ENCODE measurements around the gene GAS6.

Gene GAS6

DNA sequence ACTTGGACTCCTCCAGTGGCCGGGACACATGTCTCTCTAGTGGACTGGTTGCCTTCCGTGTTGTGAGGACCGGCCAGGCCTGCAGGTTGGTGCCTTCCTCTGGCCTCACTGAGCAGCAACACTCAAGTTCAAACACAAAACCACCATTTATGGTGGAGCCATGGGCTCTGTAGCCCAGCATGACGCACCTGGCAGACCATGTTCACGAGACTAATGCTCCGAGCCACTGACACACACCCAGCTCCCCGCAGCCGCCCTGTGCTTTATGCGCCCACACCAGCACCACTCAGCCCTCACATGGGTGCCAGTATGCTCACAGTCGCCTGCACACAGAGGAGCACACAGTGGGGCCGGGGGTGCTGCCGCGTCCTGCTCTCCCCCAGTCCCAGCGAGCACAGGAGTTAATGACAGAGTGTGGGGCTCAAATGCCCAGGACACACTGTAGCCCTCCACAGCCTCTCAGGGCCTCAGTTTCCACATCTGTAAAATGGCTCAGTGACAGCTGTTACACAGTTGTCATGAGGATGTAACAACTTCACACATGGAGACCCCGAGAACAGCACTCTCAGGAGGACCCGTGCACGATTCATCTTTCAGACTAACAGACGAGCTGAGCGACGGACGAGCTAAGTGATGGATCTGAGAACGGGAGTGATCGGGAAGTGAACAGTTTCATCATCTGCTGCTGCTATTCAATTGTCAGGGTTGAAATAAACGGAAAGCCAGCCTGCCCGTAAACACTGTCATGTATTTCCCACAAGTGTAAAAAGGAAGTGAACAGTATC is 7.8 kb downstream of the GAS6 start:
- H3K4me3 ChIP-seq (ENCODE audit: low read depth in 1 of 2, low read length in 2 of 2): no peak overlapping the region
- no peak overlapping the region for H3K27ac ChIP-seq (ENCODE audit: low read length)
- no peaks in the 10 kb centered on the region for H3K27me3 ChIP-seq (ENCODE audit: low read depth, low read length)
- H3K4me1 ChIP-seq (ENCODE audit: control insufficient read depth in 1 of 2, insufficient read depth in 2 of 2, low read length in 2 of 2): peaks cover 25 to 33% of the 10 kb centered on the region in 2 donors
- H3K9me3 ChIP-seq (ENCODE audit: control insufficient read depth in 1 of 2, low read length in 2 of 2): no peaks in the 10 kb centered on the region
- peaks cover 0 to 5% of the 10 kb centered on the region in 2 donors for H3K36me3 ChIP-seq (ENCODE audit: control insufficient read depth in 1 of 2, insufficient read depth in 2 of 2, low read length in 2 of 2)

DNA sequence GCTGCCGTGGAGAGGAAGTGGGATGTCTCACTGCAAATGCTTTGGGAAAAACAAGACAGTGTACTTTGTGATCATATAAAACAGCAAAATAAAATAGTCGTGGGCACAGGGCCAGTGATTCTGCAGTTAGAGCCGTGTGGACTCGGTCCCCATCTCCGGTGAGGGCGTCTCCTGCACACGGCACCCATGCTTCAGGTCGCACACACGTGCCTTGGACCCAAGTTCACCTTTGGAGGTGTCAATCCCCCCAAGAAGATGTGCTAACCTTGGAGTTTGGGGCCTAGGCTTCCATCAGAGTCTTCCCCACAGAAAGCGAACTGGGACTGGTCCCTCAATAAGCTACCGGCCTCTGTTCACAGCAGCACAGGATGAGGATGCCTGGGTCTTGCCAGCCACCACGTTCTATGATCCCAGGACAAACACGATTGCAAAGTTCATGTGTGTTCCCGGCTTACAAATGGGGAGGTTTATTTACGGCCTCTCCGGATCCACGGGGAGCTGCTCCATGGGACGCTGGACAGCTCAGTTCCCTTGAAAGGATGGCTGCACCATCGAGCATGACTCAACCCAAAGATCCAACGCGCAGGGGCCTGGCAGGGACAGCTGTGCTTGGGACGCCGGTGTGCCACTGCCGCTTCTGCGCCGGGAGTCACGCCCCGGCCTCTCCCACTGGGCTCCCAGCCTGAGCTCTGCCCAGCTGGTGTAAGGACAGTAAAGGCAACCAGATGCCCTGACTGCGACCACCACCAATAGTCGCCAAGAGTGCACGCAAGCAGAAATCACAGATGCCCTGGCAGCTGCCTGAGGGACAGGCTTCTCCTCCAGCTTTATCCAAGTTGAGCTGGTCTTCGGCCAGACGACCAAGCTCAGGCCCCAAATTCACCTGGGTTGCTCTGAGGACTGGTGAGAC is 8.6 kb downstream of the GAS6 start:
- Histone ChIP-seq H3K27ac (ENCODE audit: low read length) (no peak overlapping the region), H3K4me1 (ENCODE audit: control insufficient read depth in 1 of 2, insufficient read depth in 2 of 2, low read length in 2 of 2) (peaks cover 25 to 33% of the 10 kb centered on the region in 2 donors)

DNA sequence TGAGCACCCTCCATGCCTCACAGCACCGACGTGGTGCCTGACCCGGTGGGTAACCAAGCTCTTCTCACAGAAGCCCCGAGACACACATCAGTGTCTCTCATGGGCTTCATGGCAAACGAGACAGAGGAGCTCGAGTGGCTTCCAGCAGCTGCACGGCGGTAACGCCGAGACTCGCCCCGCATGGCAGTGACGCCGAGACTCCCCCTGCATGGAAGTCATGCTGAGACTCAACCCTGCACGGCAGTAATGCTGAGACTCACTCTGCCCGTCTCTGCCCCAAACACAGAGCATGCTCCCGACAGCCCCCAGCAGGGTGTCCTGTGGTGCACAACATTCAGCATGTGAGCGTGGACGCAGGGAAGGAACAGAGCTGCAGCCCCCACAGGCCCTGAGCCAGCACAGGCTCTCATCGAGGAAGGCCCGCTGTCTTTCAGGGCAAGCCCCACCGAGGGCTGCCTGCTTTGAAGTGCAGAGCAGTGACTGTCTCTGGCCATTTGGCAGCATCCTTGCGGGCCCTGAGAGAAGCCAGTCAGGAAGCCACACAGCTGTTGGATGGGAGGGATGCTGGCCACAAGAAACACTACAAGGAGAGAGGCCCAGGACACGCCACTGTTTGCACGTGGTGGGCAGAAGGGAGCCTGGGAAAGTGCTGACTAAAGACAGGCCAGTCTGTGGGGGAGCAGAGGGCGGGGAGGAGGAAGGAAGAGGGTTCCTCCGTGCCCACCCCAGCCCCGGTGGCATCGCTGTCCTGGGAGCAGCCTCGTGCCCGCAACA is 9.5 kb downstream of the GAS6 start:
- Histone ChIP-seq H3K4me3 (ENCODE audit: low read depth in 1 of 2, low read length in 2 of 2) (no peak overlapping the region), H3K36me3 (ENCODE audit: control insufficient read depth in 1 of 2, insufficient read depth in 2 of 2, low read length in 2 of 2) (peaks cover 0 to 5% of the 10 kb centered on the region in 2 donors), H3K27ac (ENCODE audit: low read length) (no peak overlapping the region), H3K9me3 (ENCODE audit: control insufficient read depth in 1 of 2, low read length in 2 of 2) (no peaks in the 10 kb centered on the region), H3K4me1 (ENCODE audit: control insufficient read depth in 1 of 2, insufficient read depth in 2 of 2, low read length in 2 of 2) (peaks cover 25 to 33% of the 10 kb centered on the region in 2 donors), H3K27me3 (ENCODE audit: low read depth, low read length) (no peaks in the 10 kb centered on the region)

More for the DNA sequence above, 8.6 kb downstream of the GAS6 start:
- H3K27me3 ChIP-seq (ENCODE audit: low read depth, low read length): no peaks in the 10 kb centered on the region
- no peak overlapping the region for H3K4me3 ChIP-seq (ENCODE audit: low read depth in 1 of 2, low read length in 2 of 2)
- H3K36me3 ChIP-seq (ENCODE audit: control insufficient read depth in 1 of 2, insufficient read depth in 2 of 2, low read length in 2 of 2): peaks cover 0 to 5% of the 10 kb centered on the region in 2 donors
- no peaks in the 10 kb centered on the region for H3K9me3 ChIP-seq (ENCODE audit: control insufficient read depth in 1 of 2, low read length in 2 of 2)

DNA sequence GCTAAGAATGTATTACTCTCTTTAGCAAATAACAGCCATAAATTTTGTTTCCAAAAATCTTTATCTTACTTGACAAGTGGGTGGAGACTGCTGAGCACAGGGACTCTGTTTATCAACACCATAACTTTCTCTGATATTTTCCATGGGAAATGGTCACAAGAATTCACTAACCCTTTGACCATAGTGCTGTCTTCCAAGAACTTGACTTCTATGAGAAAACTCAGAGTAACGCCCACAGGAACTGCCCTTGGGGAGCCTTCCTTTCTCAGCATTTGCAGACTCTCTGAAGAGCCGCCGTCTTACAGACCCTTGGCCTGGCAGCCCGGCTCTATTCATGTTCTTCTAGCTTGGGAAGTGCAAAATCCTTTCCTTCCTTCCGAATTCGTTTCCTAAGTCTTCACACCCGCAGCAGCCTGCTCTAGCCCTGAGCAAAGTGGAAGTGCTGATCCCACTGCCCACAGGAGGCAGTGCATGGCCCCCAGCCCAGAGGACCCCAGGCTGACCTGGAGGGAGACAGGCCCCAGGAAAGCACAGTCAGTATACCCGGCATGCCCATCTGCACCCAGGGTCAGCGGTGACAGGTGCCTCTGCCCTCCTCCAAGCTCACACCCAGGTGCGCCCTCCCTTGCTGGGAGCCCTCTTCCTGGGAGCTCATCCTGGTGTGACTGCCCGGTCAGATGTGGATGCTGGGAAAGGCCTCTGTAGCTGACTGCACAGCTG is 10.2 kb downstream of the GAS6 start:
- Histone ChIP-seq H3K4me1 (ENCODE audit: control insufficient read depth in 1 of 2, insufficient read depth in 2 of 2, low read length in 2 of 2) (peaks cover 25 to 38% of the 10 kb centered on the region in 2 donors), H3K27me3 (ENCODE audit: low read depth, low read length) (no peaks in the 10 kb centered on the region), H3K27ac (ENCODE audit: low read length) (no peak overlapping the region), H3K36me3 (ENCODE audit: control insufficient read depth in 1 of 2, insufficient read depth in 2 of 2, low read length in 2 of 2) (peaks cover 0 to 4% of the 10 kb centered on the region in 2 donors), H3K9me3 (ENCODE audit: control insufficient read depth in 1 of 2, low read length in 2 of 2) (no peaks in the 10 kb centered on the region), H3K4me3 (ENCODE audit: low read depth in 1 of 2, low read length in 2 of 2) (no peak overlapping the region)

DNA sequence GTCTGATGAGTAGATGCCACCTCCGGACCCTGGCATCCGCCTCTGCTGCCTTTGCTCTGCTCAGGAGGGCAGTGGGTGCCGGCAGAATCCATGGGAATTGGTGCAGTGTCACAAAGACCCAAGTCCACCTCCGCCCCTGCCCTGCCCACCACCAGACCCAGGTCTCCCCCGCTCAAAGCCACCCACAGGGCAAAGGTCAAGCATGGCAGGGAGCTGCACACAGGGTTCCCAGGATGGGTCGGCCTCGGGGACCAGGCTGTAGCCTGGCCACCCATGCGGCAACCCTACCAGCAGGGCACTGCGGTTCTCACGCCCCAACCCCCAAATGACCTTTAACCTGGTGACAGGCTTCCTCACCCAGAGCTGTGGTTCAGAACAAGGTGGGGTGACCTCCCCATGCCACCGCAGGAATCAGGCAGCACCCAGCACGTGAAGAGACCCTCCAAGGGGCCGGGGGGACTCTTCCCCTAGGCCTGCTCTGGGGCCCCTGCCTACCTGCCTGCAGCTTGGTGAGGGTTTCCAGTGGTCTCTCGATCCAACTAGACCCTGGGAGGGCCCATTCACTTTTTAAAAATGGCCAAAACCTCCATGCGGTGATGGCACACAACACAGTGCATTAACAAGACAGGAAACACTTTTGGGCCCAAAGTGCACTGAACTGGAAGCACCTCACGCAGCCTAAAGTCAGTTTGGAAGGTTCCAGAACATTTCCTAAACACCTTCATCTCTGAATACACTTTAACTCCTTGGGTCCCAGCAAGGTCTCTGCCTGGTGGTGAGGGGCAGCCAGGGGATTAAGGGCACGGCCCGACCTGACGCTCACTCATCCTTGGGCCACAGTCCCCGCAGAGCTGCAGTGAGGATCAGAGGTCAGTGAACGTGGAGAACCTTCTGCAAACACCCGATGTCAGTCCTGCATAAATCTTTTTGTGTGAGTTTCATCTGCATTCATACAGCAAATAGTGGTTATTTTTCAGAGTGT is 11.0 kb downstream of the GAS6 start:
- H3K27ac ChIP-seq (ENCODE audit: low read length): no peak overlapping the region
- no peaks in the 10 kb centered on the region for H3K27me3 ChIP-seq (ENCODE audit: low read depth, low read length)
- H3K36me3 ChIP-seq (ENCODE audit: control insufficient read depth in 1 of 2, insufficient read depth in 2 of 2, low read length in 2 of 2): no peaks in the 10 kb centered on the region
- H3K9me3 ChIP-seq (ENCODE audit: control insufficient read depth in 1 of 2, low read length in 2 of 2): no peaks in the 10 kb centered on the region
- no peak overlapping the region for H3K4me3 ChIP-seq (ENCODE audit: low read depth in 1 of 2, low read length in 2 of 2)
- H3K4me1 ChIP-seq (ENCODE audit: control insufficient read depth in 1 of 2, insufficient read depth in 2 of 2, low read length in 2 of 2): peaks cover 34 to 40% of the 10 kb centered on the region in 2 donors

DNA sequence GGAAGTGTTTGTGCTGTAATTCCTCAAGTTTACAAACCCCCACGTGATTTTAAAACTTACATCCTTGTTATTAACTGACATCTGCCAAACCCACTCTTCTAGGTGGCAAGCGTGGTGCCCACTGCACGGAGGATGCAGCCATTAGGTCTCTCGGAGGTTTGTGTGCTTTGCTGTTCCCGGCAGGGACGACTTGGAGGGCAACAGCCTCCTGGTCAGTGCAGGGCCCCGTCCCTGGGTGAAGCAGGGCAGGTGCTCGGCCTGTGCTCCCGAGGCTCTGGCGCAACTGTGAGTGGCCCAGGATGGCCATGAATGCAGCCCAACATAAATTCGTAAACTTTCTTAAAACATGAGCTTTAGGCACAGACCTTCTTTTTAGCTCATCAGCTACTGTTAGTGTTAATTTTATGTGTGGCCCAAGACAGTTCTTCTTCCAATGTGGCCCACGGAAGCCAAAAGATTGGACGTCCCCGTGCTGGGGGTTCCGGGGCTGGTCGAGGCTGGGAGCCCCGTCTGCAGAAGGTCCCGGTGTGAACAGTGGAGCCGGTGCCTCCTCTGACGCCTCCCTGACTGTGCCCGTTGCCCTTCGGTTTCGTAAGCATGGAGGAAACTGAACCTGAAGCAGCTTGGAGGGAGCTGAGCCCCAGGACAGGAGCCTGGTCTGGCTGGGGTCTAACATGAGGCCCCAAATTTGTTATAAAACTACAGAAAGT is 11.9 kb downstream of the GAS6 start:
- Histone ChIP-seq H3K36me3 (ENCODE audit: control insufficient read depth in 1 of 2, insufficient read depth in 2 of 2, low read length in 2 of 2) (peaks cover 1 to 5% of the 10 kb centered on the region in 2 donors), H3K27me3 (ENCODE audit: low read depth, low read length) (no peaks in the 10 kb centered on the region), H3K4me1 (ENCODE audit: control insufficient read depth in 1 of 2, insufficient read depth in 2 of 2, low read length in 2 of 2) (peaks cover 34 to 38% of the 10 kb centered on the region in 2 donors)

DNA sequence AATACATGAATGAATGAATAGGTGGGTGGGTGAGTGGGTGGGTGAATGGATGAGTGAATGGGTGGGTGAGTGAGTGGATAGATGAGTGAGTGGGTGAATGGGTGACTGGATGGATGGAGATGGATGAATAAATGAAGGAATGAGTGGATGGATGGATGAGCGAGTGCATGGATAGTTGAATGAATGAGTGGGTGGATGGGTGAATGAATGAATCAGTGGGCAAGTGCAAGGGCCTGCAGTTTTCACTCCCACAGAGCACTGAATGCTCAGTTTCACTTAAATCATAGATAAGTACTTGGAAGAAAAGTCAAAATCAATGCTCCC is 12.4 kb downstream of the GAS6 start:
- Histone ChIP-seq H3K27me3 (ENCODE audit: low read depth, low read length) (no peaks in the 10 kb centered on the region), H3K36me3 (ENCODE audit: control insufficient read depth in 1 of 2, insufficient read depth in 2 of 2, low read length in 2 of 2) (peaks cover 5 to 7% of the 10 kb centered on the region in 2 donors), H3K4me3 (ENCODE audit: low read depth in 1 of 2, low read length in 2 of 2) (no peak overlapping the region), H3K9me3 (ENCODE audit: control insufficient read depth in 1 of 2, low read length in 2 of 2) (no peaks in the 10 kb centered on the region), H3K27ac (ENCODE audit: low read length) (no peak overlapping the region), H3K4me1 (ENCODE audit: control insufficient read depth in 1 of 2, insufficient read depth in 2 of 2, low read length in 2 of 2) (peaks cover 33 to 34% of the 10 kb centered on the region in 2 donors)

More for the DNA sequence above, 11.9 kb downstream of the GAS6 start:
- Histone ChIP-seq H3K27ac (ENCODE audit: low read length) (no peak overlapping the region), H3K4me3 (ENCODE audit: low read depth in 1 of 2, low read length in 2 of 2) (no peak overlapping the region), H3K9me3 (ENCODE audit: control insufficient read depth in 1 of 2, low read length in 2 of 2) (no peaks in the 10 kb centered on the region)

DNA sequence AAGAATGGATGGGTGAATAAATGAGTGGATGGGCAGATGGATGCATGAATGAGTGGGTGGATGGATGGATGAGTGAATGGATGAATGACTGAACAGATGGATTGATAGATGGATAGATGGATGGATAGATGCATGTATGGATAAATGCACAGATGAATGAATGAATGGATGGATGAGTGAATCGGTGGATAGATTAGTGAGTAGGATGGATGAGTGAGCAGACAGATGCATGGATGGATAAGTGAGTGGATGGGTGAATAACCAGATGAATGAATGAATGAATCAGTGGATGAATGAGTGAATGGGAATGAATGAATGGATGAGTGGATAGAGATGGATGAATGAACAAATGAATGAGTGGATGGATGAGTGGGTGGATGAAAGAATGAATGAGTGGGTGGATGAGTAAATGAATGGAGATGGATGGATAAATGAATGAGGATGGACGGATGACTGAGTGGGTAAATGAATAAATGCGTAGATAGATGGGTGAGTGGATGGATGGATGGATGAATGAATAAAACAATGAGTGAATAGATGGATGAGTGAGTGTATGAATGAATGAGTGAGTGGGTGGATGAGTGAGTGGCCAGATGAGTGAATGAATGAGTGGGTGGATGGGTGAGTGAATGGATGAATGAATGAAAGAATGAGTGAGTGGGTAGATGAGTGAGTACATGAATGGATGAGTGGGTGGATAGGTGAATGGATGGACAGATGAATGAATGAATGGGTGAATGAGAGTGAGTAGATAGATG is 13.0 kb downstream of the GAS6 start:
- H3K36me3 ChIP-seq (ENCODE audit: control insufficient read depth in 1 of 2, insufficient read depth in 2 of 2, low read length in 2 of 2): peaks cover 6 to 12% of the 10 kb centered on the region in 2 donors
- peaks cover 31 to 34% of the 10 kb centered on the region in 2 donors for H3K4me1 ChIP-seq (ENCODE audit: control insufficient read depth in 1 of 2, insufficient read depth in 2 of 2, low read length in 2 of 2)
- no peaks in the 10 kb centered on the region for H3K9me3 ChIP-seq (ENCODE audit: control insufficient read depth in 1 of 2, low read length in 2 of 2)
- H3K27me3 ChIP-seq (ENCODE audit: low read depth, low read length): no peaks in the 10 kb centered on the region
- no peak overlapping the region for H3K27ac ChIP-seq (ENCODE audit: low read length)
- no peak overlapping the region for H3K4me3 ChIP-seq (ENCODE audit: low read depth in 1 of 2, low read length in 2 of 2)
